Raji (cell line): ENCODE data around the gene ATCAY.

Experiments used
- POLR2A ChIP-seq: IDR thresholded peaks from 2 replicates; pipeline ENCODE4 v1.6.1; 2011; ENCODE audit warnings: low read depth, low read length, control low read depth; ENCODE audit not compliant: insufficient read depth

ATCAY gene

DNA sequence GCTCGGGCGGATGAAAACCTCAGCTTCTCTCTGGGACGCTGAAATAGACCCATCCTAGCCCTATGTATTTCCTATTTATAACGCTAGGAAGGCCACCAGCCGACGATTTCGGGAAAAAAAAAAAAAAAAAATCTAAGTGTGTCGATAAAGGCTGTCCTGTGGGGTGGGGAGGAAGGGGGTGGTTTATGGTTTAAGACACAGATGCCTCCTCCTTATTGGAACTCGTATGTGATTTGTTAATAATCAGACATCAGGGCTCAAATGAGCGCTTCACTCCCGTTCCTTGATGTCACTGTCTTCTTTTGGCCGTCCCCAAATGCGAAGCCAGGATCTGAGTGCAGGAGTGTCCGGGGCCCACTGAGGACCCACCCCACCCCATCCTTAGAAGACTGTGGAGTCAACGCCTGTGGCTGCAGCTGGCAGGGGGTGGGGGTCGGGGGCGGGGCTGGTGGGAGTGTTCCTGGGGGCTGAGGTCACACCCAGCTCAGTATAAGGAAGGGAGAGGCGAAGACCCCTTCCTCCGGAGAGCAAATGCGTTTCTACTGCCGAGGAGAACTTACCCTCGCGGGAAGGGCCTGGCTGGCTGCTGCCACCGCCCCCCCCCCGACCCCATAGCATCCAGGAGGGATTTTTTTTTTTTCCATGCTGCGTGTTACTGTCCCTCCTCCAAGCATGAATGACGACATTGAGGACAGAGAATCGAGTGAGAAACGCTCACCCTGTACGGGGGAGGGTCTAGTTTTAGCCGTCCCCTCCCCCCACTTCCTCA lies 971 bp downstream of the ATCAY start:
- TF ChIP-seq POLR2A, result no peak

DNA sequence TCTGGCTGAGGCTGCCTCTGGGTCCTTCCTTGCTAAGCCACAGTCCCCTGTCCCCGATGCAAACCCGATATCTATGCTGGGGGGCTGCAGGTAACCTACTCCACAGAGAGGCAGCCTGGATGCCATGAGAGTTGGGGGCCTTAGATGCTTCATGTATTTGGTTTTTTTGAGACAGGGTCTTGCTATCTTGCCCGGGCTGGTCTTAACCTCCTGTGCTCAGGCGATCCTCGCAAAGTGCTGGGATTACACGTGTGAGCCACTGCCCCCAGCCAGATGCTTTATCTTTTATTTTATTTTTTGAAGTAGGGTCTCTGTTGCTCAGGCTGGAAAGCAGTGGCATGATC lies 1.5 kb downstream of the ATCAY start:
- TF ChIP-seq POLR2A, result no peak

DNA sequence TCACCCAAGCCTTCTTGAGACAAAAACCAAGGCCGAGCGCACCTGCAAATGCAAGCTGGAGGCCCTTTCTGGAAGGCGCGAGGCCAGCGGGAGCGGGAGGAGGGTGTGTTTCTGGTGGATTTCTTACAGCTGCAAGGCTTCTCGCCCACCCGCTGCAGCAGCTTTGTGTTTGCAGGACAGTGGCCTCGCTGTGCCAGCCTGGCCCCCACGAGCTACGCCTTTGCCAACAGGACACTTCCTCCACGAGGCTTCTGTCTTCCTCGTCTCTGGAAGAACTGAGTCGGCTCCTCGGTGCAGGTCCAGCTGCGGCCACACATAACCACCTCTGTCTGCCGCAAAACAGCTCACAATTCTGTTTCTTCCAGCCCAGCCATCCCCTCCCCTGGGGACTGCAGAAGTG lies 10.1 kb downstream of the ATCAY start:
- TF ChIP-seq POLR2A, result no peak

DNA sequence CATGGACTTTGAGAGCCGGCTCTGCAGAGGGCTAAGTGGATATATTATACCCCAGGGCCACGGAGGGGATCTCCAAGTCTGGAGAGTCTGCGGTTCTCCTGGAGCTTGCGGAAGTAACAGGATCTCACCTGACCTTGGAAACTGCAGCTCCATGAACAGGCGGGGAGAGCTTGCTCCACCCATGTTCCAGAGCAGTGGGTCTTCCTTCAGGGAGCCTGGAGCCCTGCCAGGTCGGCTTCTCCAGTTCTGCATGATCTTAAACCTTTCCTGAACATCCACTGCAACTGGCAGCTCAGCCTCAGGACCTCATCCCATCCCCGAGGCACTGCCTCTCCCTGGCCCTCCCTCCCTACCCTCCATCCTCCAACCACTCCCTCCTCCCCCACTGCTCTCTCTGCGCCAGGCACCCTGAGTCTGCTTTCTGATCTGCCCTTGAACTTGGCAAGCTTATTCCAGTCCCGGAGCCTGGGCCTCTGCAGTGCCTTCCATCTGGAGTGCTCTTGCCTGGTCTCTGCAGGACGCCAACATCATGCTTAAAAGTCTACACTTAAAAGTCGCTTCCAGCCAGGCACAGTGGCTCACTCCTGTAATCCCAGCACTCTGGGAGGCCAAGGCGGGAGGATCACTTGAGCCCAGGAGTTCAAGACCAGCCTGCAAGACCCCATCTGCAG lies 13.2 kb downstream of the ATCAY start:
- no peak for TF ChIP-seq POLR2A

DNA sequence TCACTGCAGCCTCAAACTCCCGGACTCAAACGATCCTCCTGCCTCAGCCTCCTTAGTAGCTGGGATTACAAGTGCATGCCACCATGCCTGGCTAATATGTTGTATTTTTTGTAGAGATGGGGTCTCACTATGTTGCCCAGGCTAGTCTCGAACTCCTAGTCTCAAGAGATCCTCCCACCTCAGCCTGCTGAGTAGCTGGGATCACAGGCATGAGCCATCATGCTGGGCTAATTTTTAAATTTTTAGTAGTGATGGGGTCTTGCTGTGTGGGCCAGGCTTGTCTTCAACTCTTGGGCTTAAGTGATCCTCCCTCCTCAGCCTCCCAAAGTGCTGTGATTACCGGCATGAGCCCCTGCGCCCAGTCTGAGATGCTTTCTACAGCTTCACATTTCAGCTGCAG lies 15.3 kb downstream of the ATCAY start:
- TF ChIP-seq POLR2A, result no peak

DNA sequence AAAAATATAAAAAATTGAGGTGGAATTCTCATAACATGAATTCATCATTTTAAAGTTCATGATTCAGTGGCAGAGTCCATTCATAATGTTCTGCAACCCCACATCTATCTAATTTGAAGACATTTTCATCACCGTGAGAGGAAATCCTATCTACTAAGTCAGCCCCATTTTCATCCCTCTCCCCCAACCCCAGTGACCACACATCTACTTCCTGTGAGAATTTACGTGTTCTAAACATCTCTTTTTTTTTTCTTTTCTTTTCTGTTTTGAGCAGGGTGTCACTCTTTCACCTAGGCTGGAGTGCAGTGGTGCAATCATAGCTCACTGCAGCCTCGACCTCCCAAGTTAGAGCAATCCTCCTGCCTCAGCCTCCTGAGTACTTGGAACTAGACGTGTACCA lies 17.5 kb downstream of the ATCAY start:
- no peak for TF ChIP-seq POLR2A

DNA sequence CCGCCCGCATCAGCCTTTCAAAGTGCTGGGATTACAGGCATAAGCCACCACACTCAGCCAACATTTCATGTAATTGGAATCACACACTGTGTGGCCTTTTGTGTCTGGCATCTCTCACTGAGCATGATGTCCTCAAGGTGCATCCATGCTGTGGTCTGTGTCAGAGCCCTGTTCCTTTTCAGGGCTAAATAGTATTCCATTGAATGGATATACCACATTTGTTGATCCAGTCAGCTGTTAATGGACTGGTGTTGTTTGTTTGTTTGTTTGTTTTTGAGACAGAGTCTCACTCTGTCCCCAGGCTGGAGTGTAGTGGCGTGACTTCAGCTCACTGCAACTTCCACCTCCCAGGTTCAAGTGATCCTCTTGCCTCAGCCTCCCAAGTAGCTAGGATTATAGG lies 17.9 kb downstream of the ATCAY start:
- TF ChIP-seq POLR2A, result no peak

DNA sequence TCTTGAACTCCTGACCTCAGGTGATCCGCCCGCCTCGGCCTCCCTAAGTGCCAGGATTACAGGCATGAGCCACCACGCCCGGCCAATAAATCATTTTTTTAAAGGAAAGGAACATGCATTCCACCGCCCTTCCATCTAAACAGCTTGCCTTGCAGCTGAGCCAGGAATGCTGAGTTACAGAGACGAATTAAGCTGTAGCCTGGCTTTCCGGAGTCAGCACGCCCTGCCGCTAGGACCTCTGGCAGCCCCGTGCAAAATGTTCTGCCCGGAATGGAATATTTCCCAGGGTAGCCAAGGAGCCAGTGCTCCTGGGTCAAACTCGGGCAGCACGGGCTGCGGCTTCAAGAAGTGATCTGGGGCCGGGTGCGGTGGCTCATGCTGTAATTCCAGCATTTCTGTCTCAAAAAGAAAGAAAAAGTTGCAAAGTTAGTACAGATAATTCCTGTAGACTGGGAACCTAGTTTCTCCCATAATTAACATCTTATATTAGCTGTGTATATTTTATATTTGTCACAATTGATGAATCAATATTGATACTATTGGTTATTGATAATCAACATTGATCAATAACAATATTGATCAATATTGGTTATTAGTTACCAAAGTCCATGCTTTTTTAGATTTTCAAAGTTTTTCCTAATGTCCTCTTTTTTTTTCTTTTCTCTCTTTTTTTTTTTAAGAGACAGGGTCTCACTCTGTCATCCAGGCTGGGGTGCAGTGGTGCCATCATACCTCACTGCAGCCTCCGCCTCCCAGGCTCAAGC lies 19.2 kb downstream of the ATCAY start:
- no peak for TF ChIP-seq POLR2A

DNA sequence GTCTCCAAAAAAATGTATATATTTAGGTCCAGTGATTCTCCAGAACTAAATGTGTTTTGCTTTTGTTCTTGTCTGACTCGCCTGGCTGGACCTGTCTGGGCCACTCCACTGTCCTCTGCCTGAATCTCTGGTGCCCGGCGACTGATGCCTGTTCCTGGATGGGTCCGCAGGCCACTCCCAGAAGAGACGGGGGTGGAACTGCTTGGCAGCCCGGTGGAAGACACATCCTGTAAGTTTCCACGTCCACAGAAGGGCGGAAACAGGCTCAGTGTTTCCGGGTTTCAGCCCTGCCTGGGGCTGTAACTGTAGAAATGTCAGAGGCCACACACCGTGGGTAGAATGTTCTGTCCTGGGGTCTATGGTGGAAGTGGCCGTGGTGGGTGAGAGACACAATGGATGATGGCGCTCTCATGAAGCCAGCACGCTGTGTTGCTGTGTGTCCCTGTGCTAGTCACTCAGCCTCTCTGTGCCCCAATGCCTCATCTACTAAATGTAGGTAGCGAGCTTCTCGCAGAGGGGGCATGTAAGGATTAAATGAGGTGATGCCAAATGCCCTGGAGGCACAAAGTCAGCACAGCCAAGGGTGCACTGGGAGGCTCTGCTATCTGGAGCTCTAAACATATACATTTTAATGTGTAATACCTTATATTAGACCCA lies 22.0 kb downstream of the ATCAY start:
- no peak for TF ChIP-seq POLR2A

DNA sequence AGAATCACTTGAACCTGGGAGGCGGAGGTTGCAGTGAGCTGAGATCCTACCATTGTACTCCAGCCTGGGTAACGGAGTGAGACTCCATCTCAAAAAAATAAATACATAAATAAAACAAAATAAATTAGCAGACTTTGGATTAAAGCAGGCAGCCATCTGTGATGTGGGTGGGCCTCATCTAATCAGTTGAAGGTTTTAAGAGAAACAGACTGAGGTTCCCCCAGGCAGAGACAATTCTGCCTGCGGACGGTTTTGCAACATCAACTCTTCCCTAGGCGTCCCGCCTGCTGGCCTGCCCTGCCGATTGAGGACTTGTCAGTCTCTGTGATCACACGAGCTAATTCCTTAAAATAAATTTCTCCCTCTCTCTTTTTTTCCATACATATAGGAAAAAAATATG lies 23.7 kb downstream of the ATCAY start:
- no peak for TF ChIP-seq POLR2A

DNA sequence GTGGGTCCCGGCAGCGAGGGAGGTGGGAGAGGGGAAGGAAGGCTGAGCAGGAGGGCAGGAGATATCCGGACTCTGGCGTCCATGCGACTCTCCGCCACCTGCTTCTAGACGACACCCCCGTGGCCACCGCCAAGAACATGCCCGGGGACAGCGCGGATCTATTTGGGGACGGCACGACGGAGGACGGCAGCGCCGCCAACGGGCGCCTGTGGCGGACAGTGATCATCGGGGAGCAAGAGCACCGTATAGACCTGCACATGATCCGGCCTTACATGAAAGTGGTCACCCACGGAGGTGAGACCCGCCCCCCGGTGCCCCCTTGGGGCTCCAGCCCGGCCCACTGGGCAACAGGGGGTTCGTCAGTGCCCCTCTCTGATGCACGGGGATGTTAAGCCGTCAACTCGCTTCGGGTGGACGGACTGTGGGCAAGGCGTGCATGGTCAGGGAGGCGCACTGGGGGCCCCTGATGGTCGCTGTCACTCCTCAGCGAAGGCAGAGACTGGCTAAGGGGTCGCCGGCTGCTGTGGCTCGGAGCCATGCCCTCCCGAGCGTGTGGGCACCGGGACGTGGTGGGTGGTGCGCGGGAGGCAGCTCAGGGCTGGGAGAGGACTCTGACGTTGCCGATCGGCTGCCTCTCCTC lies 27.3 kb downstream of the ATCAY start:
- TF ChIP-seq POLR2A, result no peak

DNA sequence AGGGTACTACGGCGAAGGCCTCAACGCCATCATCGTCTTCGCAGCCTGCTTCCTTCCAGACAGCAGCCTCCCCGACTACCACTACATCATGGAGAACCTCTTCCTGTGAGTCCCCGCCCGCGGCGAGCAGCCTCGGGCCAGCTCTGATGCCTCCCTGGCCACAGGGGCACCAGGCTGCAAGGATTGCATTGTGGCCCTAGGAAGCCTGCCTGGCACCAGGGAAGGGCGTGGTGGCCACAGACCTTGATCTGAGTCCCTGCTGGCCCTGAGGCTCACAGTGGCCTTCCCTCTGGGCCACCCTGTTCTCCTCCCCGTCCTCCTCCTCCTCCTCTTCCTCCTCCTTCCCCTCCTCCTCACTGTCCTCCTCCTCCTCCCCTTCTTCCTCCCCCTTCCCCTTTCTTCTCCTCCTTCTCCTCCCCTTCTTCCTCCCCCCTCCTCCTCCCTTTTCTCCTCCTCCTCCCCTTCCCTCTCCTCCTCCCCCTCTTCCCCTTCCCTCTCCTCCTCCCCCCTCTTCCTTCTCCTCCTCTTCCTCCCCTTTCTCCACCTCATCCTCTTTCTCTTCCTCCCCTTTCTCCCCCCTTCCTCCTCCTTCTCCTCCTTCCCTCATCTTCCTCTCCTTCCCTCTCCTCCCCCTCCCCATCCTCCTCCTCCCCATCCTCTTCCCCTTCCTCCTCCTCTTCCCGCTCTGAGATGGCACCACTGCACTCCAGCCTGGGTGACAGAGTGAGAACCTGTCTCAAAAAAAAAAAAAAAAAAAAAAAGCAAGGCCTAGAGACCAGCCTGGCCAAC lies 28.0 kb downstream of the ATCAY start:
- TF ChIP-seq POLR2A, result no peak

DNA sequence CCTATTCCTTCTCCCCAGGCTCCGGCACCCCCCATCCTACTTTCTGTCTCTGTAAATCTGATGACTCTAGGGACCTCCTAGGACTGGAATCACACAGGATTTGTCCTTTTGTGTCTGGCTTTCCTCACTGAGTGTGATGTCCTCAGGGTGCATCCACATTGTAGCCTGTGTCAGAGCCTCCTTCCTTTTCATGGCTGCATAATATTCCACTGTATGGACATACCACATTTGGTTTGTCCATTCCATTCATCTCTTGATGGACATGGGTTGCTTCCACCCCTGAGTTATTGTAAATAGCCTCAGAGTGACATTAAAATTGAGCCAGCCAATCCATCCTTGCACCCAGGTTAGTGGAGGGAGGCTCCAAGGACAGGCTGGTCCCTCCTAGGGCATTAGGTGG lies 29.6 kb downstream of the ATCAY start:
- no peak for TF ChIP-seq POLR2A

DNA sequence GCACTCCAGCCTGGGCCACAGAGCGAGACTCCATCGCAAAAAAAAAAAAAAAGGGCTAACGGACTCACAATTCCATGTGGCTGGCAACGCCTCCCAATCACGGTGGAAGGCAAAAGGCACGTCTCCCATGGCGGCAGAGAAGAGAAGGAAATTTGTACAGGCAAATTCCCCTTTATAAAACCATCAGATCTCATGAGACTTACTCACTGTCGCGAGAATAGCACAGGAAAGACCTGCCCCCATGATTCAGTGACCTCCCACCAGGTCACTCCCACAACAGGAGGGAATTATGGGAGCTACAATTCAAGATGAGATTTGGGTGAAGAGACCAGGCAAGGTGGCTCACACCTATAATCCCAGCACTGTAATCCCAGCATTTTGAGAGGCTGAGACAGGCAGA lies 33.7 kb downstream of the ATCAY start:
- TF ChIP-seq POLR2A, result no peak
